GM21737 (cell line): ENCODE measurements around the gene FSCB.
"Not testable (repeated sequence)": the region's sequence is repeated elsewhere in the genome, so short reads cannot be mapped to it uniquely, and the experiment has no call there.

Experiments
- ATAC-seq: cut with Tn5 transposase; IDR thresholded peaks from one replicate; pipeline ENCODE4 v1.9.1; 2021; ENCODE audit warnings: mild to moderate bottlenecking, moderate library complexity; ENCODE audit not compliant: unreplicated experiment

Gene FSCB, protein sequence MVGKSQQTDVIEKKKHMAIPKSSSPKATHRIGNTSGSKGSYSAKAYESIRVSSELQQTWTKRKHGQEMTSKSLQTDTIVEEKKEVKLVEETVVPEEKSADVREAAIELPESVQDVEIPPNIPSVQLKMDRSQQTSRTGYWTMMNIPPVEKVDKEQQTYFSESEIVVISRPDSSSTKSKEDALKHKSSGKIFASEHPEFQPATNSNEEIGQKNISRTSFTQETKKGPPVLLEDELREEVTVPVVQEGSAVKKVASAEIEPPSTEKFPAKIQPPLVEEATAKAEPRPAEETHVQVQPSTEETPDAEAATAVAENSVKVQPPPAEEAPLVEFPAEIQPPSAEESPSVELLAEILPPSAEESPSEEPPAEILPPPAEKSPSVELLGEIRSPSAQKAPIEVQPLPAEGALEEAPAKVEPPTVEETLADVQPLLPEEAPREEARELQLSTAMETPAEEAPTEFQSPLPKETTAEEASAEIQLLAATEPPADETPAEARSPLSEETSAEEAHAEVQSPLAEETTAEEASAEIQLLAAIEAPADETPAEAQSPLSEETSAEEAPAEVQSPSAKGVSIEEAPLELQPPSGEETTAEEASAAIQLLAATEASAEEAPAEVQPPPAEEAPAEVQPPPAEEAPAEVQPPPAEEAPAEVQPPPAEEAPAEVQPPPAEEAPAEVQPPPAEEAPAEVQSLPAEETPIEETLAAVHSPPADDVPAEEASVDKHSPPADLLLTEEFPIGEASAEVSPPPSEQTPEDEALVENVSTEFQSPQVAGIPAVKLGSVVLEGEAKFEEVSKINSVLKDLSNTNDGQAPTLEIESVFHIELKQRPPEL

DNA sequence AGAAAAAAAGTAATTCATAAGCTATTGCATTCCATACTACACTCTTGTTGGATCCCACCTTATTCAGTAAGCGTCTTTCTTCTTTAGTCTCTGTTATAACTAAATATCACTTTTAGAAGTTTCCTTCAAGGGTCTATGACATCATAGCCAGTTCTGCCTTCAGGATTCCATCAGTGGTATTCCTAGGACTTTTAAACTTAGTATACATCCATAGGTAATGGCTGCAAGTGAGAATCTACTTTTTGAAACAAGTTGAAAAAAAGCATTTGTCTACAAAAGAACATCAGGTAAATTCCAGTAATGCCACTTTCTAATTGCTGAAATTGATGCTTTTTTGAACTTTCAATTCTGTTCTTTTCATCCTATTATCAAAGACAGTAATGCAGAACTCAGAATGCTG lies at the start of gene FSCB:
TSS of gene FSCB (minus strand) at position 101 of the 400 bp plus-strand sequence. CDS start 296 bp downstream, outside the sequence.
- no peak for ATAC-seq

DNA sequence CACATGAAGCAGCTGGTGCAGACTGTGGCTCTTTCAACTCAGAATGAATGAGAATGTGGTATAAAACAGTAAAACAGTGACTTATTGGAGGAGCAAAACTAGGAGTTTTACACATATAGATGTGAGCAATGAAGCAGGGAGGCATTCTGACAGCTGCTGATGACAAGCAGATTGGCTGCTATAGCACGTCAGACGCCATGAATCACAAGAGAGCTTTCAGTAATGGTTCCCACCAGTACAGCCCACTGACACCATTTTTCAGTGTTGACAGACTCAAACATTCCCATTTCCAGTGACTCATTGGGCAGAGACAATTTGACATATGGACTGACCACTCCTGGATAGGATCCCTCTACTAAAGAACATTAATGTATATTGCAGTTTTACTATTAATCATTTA lies 24.6 kb upstream of the FSCB start:
- ATAC-seq: no peak

DNA sequence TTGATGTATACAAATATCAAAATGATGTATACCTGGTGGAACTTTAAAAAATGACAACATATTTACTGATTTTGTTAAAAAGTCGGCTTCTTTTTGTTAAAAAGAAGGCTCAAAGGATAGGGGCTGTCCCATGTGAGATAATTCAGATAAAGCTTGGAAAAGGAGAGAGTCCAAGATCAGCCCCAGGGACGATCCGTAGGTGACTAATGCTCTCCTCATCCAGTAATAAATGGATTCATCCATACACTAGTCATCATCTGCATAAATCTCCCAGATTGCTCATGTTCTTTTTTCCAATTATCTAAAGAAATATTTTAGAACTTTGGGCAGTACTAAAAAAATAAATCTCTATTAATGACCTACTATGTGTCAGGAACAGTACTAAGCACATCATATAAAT lies 23.4 kb upstream of the FSCB start:
- no peak for ATAC-seq

DNA sequence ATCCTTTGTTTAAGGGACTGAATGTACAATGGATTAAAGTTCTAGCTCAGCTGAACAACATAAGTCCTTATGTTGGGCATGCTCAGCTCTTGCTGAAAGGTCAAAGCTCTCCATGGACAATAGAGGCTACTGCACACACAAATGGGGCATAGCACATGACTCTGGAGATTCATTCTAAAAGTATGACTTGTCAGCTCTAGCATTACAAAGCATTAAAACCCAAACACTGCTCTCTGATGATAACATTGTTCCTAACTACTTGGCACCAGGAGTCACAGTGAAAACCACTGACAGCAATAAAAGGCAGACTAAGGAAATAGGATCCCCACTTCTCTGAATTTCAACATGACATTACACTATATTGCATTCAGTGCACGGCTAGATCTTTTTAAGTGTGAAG lies 21.9 kb upstream of the FSCB start:
- no peak for ATAC-seq

DNA sequence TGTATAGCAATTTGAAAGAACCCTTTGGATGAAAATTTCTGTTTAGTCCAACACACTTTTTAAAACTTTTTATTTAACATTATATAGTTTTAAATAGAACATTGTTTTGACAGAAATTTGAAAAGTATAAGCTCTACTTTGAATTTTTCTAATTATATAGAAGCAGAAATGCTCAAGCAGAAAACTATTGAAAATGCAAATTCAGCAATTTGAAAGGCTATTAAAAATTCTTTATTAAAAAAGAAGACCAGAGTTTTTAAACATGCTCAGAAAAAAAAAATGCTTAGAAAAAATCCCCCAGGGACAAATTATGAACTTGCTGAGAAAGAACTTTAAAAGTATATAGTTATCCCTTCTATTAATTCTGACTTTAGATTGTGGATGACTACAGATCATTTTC lies 21.1 kb upstream of the FSCB start:
- no peak for ATAC-seq

DNA sequence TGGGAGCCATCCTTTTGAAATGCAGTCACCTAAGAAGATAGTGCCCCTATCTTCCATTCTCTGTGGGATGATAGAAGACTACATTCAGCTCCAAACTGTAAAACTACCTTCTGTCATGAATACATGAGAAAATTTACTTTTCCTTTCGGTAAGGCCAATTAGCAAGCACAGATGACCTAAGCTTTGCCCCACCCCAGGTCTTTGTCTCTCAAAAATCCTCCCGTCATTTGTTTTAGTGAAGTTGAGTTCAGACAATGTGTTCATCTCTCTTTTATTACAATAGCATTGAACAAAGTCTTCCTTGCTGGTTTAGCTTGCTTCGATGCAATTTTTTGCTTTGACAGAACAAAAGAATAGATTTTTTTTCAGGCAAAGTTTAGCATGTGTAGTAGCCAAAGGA lies 18.2 kb upstream of the FSCB start:
- ATAC-seq: no peak

DNA sequence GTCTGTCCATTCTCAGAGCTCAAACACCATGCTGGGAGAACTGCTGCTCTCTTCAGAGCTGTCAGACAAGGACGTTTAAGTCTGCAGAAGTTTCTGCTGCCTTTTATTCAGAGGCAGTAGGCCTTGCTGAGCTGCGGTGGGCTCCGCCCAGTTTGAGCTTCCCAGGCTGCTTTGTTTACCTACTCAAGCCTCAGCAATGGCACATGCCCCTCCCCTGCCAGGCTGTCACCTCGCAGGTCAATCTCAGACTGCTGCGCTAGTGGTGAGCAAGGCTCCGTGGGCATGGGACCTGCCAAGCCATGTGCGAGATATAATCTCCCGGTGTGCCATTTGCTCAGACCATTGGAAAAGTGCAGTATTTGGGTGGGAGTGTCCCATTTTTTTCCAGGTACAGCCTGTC lies 8.6 kb upstream of the FSCB start:
- ATAC-seq: not testable (repeated sequence)

DNA sequence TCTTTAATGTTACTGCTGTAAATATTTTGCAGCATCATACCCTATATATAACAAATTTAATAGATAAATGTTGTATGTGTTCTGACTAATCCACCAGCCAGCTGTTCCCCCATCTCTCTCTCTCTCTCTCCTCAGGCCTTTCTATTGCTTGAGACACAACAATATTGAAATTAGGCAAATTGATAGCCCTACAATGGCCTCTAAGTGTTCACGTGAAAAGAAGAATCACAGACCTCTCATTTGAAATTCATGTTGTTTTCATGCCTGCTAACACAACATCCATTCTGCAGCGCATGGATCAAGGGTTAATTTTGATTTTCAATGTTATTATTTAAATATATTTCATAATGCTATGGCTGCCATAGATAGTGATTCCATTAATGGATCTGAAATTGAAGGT lies 1.8 kb upstream of the FSCB start:
- ATAC-seq: no peak

DNA sequence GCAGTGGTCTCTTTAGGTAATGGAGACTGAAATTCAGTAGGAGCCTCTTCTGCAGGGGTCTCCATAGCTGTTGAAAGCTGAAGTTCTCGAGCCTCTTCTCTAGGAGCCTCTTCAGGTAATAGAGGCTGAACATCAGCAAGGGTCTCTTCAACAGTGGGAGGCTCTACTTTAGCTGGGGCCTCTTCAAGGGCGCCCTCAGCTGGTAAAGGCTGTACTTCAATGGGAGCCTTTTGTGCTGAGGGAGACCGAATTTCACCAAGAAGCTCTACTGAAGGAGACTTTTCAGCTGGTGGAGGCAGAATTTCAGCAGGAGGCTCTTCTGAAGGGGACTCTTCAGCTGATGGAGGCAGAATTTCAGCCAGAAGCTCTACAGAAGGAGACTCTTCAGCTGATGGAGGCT lies 1.5 kb downstream of the FSCB start:
- ATAC-seq: no peak

DNA sequence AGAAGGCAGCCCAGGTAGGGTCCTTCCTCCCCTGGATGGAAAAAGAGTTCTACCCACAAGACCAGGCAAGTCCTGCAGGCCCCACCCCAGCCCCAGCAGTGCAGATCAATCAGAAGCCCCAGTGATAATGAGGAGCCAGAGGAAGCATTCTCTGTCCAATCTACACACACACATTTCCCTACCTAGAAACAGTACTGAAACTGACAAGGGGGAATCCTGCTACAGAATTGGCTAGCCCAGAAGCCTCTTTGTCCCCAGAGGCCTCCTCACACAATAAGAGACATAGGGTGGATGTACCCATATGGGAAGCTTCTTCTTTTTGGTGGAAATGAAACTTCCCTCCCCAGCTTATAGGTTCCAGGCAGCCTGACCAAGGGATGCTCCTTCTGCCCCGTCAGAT lies 9.9 kb downstream of the FSCB start:
- no peak for ATAC-seq

DNA sequence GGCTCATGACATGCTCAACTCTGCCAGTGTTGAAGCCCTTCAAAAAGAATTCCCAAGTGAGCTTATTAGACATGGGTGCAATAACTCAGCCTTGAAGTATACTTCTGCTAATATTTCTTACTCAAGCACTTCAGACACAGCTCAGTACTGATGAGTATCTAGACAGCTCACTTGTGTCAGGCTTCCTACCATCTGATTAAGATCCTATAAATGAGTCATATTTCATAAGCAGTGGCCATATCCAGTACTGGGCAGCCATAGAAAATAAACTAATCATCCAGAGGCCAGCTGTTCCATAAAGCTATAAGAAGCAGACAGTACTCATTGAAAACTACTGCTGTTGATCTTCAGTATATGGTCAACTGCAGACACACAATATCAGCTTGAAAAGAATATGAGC lies 12.9 kb downstream of the FSCB start:
- ATAC-seq: no peak

DNA sequence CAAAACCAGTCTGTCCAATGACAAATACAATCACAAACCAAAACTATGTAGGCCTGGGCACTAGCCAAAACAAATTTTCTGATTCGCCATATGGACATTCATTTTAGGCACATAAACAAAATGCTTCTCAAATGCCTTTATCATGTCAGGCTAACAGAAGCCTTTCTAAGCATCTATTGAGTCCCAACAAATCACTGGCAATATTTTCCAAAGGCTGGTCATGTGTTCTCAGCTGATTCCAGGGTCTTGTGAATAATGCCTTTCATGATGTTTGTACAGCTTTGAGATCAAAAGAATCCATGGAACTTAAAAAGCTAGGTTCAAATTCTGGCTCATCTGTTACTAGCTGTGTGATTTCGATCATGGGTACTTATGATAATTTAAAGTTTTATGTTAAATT lies 16.1 kb downstream of the FSCB start:
- no peak for ATAC-seq

DNA sequence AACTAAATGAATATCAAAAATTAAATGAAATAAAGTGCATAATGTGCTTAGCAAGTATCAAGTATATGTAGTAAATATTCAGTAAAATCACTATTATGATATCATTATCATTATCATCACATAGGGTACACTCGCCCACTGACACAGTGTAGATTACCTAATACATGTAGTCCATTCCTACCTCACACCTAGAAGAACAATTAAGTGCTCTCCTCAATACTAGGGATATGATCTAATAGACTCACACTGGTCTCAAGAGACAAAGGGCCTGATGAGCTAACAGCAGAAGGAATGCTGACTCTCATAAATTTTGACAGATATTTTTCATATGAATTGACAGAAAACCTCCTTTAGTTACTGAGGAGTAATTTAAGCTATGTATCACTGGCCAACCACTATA lies 29.1 kb downstream of the FSCB start:
- no peak for ATAC-seq

DNA sequence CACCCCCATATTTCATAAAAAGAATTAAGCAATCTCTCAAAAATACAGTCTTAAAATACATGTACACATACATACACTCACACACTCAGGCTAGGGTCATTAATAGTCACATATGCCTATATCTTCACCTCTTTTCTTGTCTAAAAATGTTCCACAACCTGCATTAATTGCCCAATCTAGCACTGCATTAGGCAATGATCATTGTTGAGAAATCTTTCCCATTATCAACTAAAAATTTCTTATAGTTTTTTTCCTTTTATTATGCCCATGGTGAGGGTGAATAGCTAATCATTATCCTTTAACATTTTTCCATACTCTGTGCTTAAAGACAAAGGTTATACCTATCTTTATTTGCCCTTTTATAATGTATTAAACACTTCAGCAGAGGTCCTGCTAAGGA lies 38.3 kb downstream of the FSCB start:
- no peak for ATAC-seq

DNA sequence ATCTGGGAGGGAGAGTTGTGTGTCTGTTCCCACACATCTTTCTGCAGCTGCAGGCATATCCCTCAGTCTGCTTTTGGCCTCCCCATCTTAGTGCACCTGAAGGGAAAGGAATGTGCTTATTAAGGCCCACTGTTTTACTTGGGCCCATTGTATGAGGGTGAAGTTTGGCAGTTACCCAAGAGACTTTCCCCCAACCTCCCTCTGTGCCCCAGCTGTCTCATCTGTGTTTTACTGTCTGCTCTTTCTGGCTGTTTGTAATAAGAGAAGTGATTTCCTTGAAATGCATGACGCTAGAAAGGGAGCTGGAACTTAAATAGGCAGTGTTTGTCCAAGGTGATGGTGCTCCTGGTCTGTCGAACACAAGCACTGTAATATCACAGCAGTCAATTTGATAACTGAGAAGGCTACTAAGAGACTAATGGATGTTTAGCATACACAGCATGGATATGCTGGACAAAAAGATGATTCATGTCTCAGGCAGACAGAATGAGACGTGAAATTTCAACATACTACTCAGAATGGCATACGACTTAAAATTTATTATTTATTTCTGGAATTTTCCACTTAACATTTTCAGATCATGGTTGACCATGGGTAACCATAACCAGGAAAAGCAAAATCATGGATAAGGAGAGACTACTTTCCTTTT lies 43.6 kb downstream of the FSCB start:
- no peak for ATAC-seq

DNA sequence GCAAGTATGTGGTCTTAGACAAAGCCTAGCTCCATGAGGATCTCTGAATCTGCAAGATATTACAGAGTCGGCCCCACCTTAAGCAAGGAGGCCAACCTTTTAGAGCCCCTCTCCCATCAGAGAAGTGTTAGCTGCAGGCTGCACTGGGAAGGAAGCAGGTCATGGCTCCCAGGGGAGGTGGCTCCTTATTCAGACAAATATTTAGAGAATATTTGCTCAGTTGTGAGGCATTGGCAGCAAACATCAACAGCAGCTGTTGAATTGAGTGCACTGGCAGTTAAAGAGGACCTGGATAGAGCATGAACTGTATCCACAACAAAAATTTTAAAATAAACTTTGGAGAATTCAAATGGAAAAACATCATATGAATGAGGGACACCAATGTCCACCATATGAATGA lies 44.7 kb downstream of the FSCB start:
- ATAC-seq: no peak

DNA sequence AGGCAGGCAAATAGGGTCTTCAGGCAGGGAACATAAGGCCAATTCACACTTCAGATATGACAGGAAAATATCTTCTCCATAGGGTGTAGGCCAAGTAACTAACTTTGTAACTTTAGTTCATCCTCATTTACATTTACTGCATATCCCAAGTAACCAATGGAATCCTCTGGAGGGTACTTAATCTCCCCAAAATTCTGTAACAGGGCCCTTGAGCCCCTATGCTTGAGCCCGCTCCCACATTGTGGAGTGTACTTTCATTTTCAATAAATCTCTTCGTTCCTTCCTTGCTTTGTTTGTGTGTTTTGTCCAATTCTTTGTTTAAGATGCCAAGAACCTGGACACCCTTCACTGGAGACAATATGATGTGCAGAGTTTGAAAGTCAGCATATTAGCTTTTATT lies 45.3 kb downstream of the FSCB start:
- ATAC-seq: no peak
